Uterus (tissue), 4 donors: ENCODE measurements around the gene KCTD14. TPM values are rescaled to one million over a fixed set of nuclear protein-coding genes. Genes with fewer than 3 reads are reported as not detected.

ENCODE experiments used
- DNase-seq, 2 donors: peaks; one replicate each; pipeline ENCODE4 v3.0.0-alpha.2; 2019 to 2020
- H3K27ac ChIP-seq, 2 donors: fragments of 200-600 bp; sonication (generic); 1 replicate in 1 of 2; 2 replicates in 1 of 2; pipeline ENCODE4 v1.5.1; 2016 to 2018
- H3K27me3 ChIP-seq, 2 donors: fragments of 200-600 bp; sonication (generic); one replicate each; pipeline ENCODE4 v1.5.1; 2018 to 2019; ENCODE audit warnings: control low read depth in 1 of 2
- H3K36me3 ChIP-seq, 2 donors: fragments of 200-600 bp; sonication (generic); one replicate each; pipeline ENCODE4 v1.5.1; 2019; ENCODE audit warnings: control low read depth in 1 of 2
- H3K4me1 ChIP-seq, 2 donors: fragments of 200-600 bp; sonication (generic); one replicate each; pipeline ENCODE4 v1.5.1; 2018 to 2019; ENCODE audit warnings: control low read depth in 1 of 2
- H3K4me3 ChIP-seq, 2 donors: fragments of 200-600 bp; sonication (generic); 1 replicate in 1 of 2; 2 replicates in 1 of 2; pipeline ENCODE4 v1.5.1; 2018 to 2019; ENCODE audit warnings: mild to moderate bottlenecking in 1 of 2
- H3K9me3 ChIP-seq, 2 donors: fragments of 200-600 bp; sonication (generic); one replicate each; pipeline ENCODE4 v1.5.1; 2019; ENCODE audit warnings: control low read depth in 1 of 2
- POLR2A ChIP-seq, 2 donors: fragments of 450-650 bp; IDR thresholded peaks; one replicate each; pipeline ENCODE4 v1.6.1; 2016; ENCODE audit warnings: antibody characterized with exemption in 2 of 2, mild to moderate bottlenecking in 1 of 2, moderate library complexity in 1 of 2
- intact Hi-C: fragments of 100-400 bp; cut with DNase I; formaldehyde crosslinking; loops from one replicate; pipeline ENCODE4 v1.15.1; 2023; ENCODE audit warnings: low total_unique reads
- total RNA-seq, 4 donors: library from RNA; depleted of rRNA in 3 of 4; stranded (reverse); fragments of >200 nt in 3 of 4; gene quantifications; one replicate each; pipeline versions ENCODE4 v1.1.0 to v1.2.4, GENCODE V29; 2014 to 2023
- TF ChIP-seq, protein P1 (sequence below), 4 experiments: fragments of 200-600 bp in 2 of 4; fragments of 450-650 bp in 2 of 4; sonication (generic) in 2 of 4; IDR thresholded peaks; one replicate each; pipeline ENCODE4 v1.5.1; 2016 to 2019; ENCODE audit warnings: antibody characterized with exemption in 4 of 4, mild to moderate bottlenecking in 2 of 4, moderate library complexity in 1 of 4
- donor health status: DM: yes; HTN: yes; CAD: no.

KCTD14 gene
- total RNA-seq, 4 donors from 2014 or later, result 4.1 to 10.6 (median 8.2) TPM

DNA sequence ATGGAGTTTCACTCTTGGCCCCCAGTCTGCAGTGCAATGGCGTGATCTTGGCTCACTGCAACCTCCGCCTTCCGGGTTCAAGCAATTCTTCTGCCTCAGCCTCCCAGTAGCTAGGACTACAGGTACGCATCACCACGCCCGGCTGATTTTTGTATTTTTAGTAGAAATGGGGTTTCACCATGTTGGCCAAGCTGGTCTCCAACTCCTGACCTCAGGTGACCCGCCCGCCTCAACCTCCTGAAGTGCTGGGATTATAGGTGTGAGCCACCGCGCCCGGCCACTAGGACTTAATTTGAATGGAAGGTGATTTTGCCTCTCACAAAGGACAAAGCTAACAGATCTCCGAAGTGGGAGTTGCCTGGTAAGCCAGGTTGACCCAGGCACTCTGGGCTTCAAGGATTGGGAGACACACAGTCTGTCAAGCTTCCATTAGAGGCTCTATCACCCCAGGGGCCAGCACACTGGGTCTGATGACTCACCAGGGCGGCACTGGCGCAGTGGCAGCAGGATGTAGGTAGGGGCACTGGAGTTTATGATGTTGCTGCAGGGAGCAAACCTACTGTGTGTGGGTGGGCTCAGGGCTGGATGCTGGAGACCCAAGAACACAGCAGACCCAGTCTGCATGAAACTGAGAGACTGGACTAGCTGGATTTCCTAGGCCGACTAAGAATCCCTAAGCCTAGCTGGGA lies 17.8 kb upstream of the KCTD14 start:
- H3K4me3 ChIP-seq, result no peak overlapping the region
- H3K36me3 ChIP-seq, result no peaks in the 10 kb centered on the region
- no peaks in the 10 kb centered on the region for H3K27me3 ChIP-seq
- peak overlapping the region; percentile 70 to 71 for H3K27ac ChIP-seq
- TF ChIP-seq, protein P1, sequence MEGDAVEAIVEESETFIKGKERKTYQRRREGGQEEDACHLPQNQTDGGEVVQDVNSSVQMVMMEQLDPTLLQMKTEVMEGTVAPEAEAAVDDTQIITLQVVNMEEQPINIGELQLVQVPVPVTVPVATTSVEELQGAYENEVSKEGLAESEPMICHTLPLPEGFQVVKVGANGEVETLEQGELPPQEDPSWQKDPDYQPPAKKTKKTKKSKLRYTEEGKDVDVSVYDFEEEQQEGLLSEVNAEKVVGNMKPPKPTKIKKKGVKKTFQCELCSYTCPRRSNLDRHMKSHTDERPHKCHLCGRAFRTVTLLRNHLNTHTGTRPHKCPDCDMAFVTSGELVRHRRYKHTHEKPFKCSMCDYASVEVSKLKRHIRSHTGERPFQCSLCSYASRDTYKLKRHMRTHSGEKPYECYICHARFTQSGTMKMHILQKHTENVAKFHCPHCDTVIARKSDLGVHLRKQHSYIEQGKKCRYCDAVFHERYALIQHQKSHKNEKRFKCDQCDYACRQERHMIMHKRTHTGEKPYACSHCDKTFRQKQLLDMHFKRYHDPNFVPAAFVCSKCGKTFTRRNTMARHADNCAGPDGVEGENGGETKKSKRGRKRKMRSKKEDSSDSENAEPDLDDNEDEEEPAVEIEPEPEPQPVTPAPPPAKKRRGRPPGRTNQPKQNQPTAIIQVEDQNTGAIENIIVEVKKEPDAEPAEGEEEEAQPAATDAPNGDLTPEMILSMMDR (IDR thresholded peaks at IDR 0.05), result no peak
- no peak for TF ChIP-seq POLR2A (IDR thresholded peaks at IDR 0.05)
- intact Hi-C loops, result no loop called here
- no peaks in the 10 kb centered on the region for H3K4me1 ChIP-seq
- DNase-seq, result no peak
- H3K9me3 ChIP-seq, result no peaks in the 10 kb centered on the region

- H3K9me3 ChIP-seq, result no peaks in the 10 kb centered on the region
- H3K4me3 ChIP-seq, result peak overlapping the region in 1 of 2 donors; percentile 2
- intact Hi-C loops, result no loop called here
- TF ChIP-seq POLR2A (IDR thresholded peaks at IDR 0.05), result no peak
- TF ChIP-seq, protein P1 (IDR thresholded peaks at IDR 0.05), result no peak
- DNase-seq, result peak; percentile 61 to 73
- H3K4me1 ChIP-seq, result no peaks in the 10 kb centered on the region
- no peaks in the 10 kb centered on the region for H3K27me3 ChIP-seq
- peak overlapping the region; percentile 70 to 71 for H3K27ac ChIP-seq
- H3K36me3 ChIP-seq, result no peaks in the 10 kb centered on the region
Observed at GRCh38 chr11:78039919-78040671, 17.0 kb upstream of the KCTD14 start.

- no peaks in the 10 kb centered on the region for H3K4me1 ChIP-seq
- no peaks in the 10 kb centered on the region for H3K9me3 ChIP-seq
- H3K27ac ChIP-seq, result peak overlapping the region; percentile 70 to 71
- DNase-seq, result no peak
- intact Hi-C loops, result no loop called here
- no peak for TF ChIP-seq POLR2A (IDR thresholded peaks at IDR 0.05)
- TF ChIP-seq, protein P1 (IDR thresholded peaks at IDR 0.05), result no peak
- no peaks in the 10 kb centered on the region for H3K36me3 ChIP-seq
- no peaks in the 10 kb centered on the region for H3K27me3 ChIP-seq
- no peak overlapping the region for H3K4me3 ChIP-seq
Observed at GRCh38 chr11:78039391-78039918, 16.4 kb upstream of the KCTD14 start.

GRCh38 chr11:78038697-78039313 lies 15.7 kb upstream of the KCTD14 start:
- H3K27me3 ChIP-seq, result no peaks in the 10 kb centered on the region
- no peaks in the 10 kb centered on the region for H3K4me1 ChIP-seq
- H3K36me3 ChIP-seq, result no peaks in the 10 kb centered on the region
- H3K4me3 ChIP-seq, result no peak overlapping the region
- H3K27ac ChIP-seq, result no peak overlapping the region
- TF ChIP-seq, protein P1 (IDR thresholded peaks at IDR 0.05), result no peak
- TF ChIP-seq POLR2A (IDR thresholded peaks at IDR 0.05), result no peak
- intact Hi-C loops, result no loop called here
- H3K9me3 ChIP-seq, result no peaks in the 10 kb centered on the region
- no peak for DNase-seq
